B cell (primary cell): Measurements from ENCODE around the gene CHRNA4. TPM values are rescaled to one million over a fixed set of nuclear protein-coding genes. Genes with fewer than 3 reads are reported as not detected.

Experiments
- ATAC-seq: fragments of 200-7000 bp; cut with Tn5 transposase; one replicate; pipeline ENCODE4 v1.10.0; 2021; ENCODE audit warnings: low read depth, mild to moderate bottlenecking, moderate number of reproducible peaks, moderate library complexity
- CTCF ChIA-PET: fragments of 350-600 bp; sonication (Branson Sonifier 250); formaldehyde crosslinking; loops from one replicate; lab custom pipeline; 2021; ENCODE audit warnings: antibody characterized with exemption, inconsistent platforms; lab: Charles Lee
- POLR2A ChIA-PET: fragments of 350-600 bp; sonication (Branson Sonifier 250); formaldehyde crosslinking; loops from one replicate; lab custom pipeline; 2021; ENCODE audit warnings: antibody characterized with exemption; lab: Charles Lee
- DNase-seq: peaks from one replicate; pipeline ENCODE4 v3.0.0; 2013
- H2AFZ ChIP-seq: 2 replicates; pipeline ENCODE4 v1.6.1; 2012; ENCODE audit warnings: mild to moderate bottlenecking, low read depth, low read length; ENCODE audit not compliant: insufficient read depth, poor library complexity, severe bottlenecking
- H3K27ac ChIP-seq, 2 donors: 1 replicate in 1 of 2; 2 replicates in 1 of 2; pipeline ENCODE4 v1.5.1; 2012 to 2013; ENCODE audit warnings: low read length in 2 of 2, mild to moderate bottlenecking in 2 of 2, moderate library complexity in 1 of 2
- H3K27me3 ChIP-seq, 4 experiments: fragments of 200-600 bp in 1 of 4; sonication (generic) in 1 of 4; replicated peaks in 1 of 4; 1 replicate in 2 of 4; 2 replicates in 2 of 4; pipeline versions ENCODE4 v1.6.1 to v1.7.0; 2013 to 2016; ENCODE audit warnings: low read length in 3 of 4, mild to moderate bottlenecking in 2 of 4, mixed read lengths in 1 of 4, moderate library complexity in 1 of 4; ENCODE audit not compliant: insufficient read depth in 4 of 4, control insufficient read depth in 3 of 4; ENCODE audit errors: control extremely low read depth in 1 of 4
- H3K36me3 ChIP-seq, 2 experiments: replicated peaks in 1 of 2; 1 replicate in 1 of 2; 2 replicates in 1 of 2; pipeline versions ENCODE4 v1.6.1 to v1.7.1; 2013; ENCODE audit warnings: low read length in 1 of 2; ENCODE audit not compliant: insufficient read depth in 2 of 2, control insufficient read depth in 1 of 2; ENCODE audit errors: control extremely low read depth in 1 of 2, extremely low read depth in 1 of 2
- H3K4me1 ChIP-seq, 2 donors: fragments of 200-600 bp in 1 of 2; sonication (generic) in 1 of 2; 1 replicate in 1 of 2; 2 replicates in 1 of 2; pipeline versions ENCODE4 v1.5.1 to v1.6.1; 2013 to 2017; ENCODE audit warnings: low read length in 2 of 2; ENCODE audit not compliant: control insufficient read depth in 2 of 2, insufficient read depth in 2 of 2
- H3K4me2 ChIP-seq: replicated peaks from 2 replicates; pipeline ENCODE3; 2012; ENCODE audit warnings: mild to moderate bottlenecking, low read depth, low read length; ENCODE audit not compliant: poor library complexity, severe bottlenecking
- H3K4me3 ChIP-seq, 5 experiments: fragments of 200-600 bp in 1 of 5; sonication (generic) in 1 of 5; 1 replicate in 3 of 5; 2 replicates in 2 of 5; pipeline versions ENCODE4 v1.5.1 to v1.7.0; 2011 to 2016; ENCODE audit warnings: low read length in 4 of 5, mild to moderate bottlenecking in 4 of 5, low read depth in 2 of 5, control low read depth in 1 of 5, moderate library complexity in 1 of 5; ENCODE audit not compliant: insufficient read depth in 1 of 5; ENCODE audit errors: control extremely low read depth in 1 of 5, extremely low read depth in 1 of 5
- H3K79me2 ChIP-seq: fragments of 200-600 bp; sonication (generic); one replicate; pipeline ENCODE4 v1.6.0; 2016; ENCODE audit warnings: low read length; ENCODE audit not compliant: control insufficient read depth, insufficient read depth
- H3K9ac ChIP-seq: fragments of 200-600 bp; sonication (generic); 2 replicates; pipeline ENCODE4 v1.6.1; 2017; ENCODE audit warnings: mild to moderate bottlenecking, low read length, moderate library complexity
- H3K9me3 ChIP-seq, 3 donors: one replicate each; pipeline versions ENCODE4 v1.6.1 to v1.7.1; 2013; ENCODE audit warnings: low read length in 2 of 3; ENCODE audit not compliant: control insufficient read depth in 2 of 3, insufficient read depth in 1 of 3; ENCODE audit errors: control extremely low read depth in 1 of 3
- H4K20me1 ChIP-seq: 2 replicates; pipeline ENCODE4 v1.6.0; 2012; ENCODE audit warnings: mild to moderate bottlenecking, low read length; ENCODE audit not compliant: insufficient read depth, control insufficient read depth, poor library complexity, severe bottlenecking
- H3K27ac Mint-ChIP-seq: one replicate; pipeline ENCODE4 v1.8.0; 2021; ENCODE audit warnings: mixed read lengths
- H3K27me3 Mint-ChIP-seq: one replicate; pipeline ENCODE4 v1.8.0; 2021; ENCODE audit warnings: mixed read lengths
- H3K4me1 Mint-ChIP-seq: one replicate; pipeline ENCODE4 v1.8.0; 2021; ENCODE audit warnings: mixed read lengths
- H3K4me3 Mint-ChIP-seq: one replicate; pipeline ENCODE4 v1.8.0; 2021; ENCODE audit warnings: mixed read lengths
- H3K9me3 Mint-ChIP-seq: one replicate; pipeline ENCODE4 v1.8.0; 2022; ENCODE audit warnings: mixed read lengths; ENCODE audit not compliant: insufficient read depth
- EZH2 ChIP-seq: IDR thresholded peaks from 2 replicates; pipeline ENCODE4 v1.6.1; 2012; ENCODE audit warnings: borderline replicate concordance, low read depth, mild to moderate bottlenecking, moderate library complexity, low read length; ENCODE audit not compliant: insufficient read depth, poor library complexity, severe bottlenecking
- WGBS: methylation state at CpG from one replicate; pipeline ENCODE4 v1.1.5; 2013; ENCODE audit warnings: missing lambda C conversion rate; ENCODE audit not compliant: insufficient coverage; 5-methylcytosine and 5-hydroxymethylcytosine counted together
- intact Hi-C: fragments of 100-400 bp; cut with micrococcal nuclease; formaldehyde crosslinking; loops from one replicate; pipeline ENCODE4 v1.10.0; 2022
- polyA plus RNA-seq: library from polyadenylated mRNA; depleted of rRNA; stranded (reverse); fragments of >200 nt; gene quantifications from 2 replicates; pipeline ENCODE4 v1.2.3, GENCODE V29; 2012
- total RNA-seq, 2 donors: library from RNA; stranded (reverse); fragments of 120-200 nt in 1 of 2; gene quantifications; 1 replicate in 1 of 2; 2 replicates in 1 of 2; pipeline versions ENCODE4 v1.2.3 to v1.2.4, GENCODE V29; 2013 to 2022
- TF ChIP-seq, protein P1 (sequence below): fragments of 200-600 bp; IDR thresholded peaks from one replicate; pipeline ENCODE4 v1.8.0; 2022; ENCODE audit warnings: antibody characterized with exemption, mild to moderate bottlenecking

CHRNA4 gene
- total and polyA plus RNA-seq, 2 donors (not counting 1 experiment from before 2014, with no cell fraction given) = not detected

DNA sequence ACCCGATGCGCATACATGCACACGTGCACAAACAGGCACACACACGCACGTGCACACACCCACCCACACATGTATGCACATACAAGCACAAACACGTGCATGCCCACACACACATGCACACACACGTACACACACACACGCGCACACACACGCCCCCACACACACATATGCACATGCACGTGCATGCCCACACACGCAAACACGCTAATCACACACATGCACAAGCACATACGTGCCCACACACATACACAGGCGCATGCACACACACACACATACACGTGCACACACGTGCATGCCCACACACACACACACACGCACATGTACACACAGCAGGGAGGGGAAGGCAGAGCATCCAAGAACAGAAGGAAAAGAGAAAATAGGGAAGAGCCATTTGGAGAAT is 26.8 kb upstream of the CHRNA4 start:
- ChIA-PET POLR2A (no interaction called here), CTCF (no interaction called here)
- Mint-ChIP-seq H3K4me1 (no peaks in the 10 kb centered on the region), H3K4me3 (no peak overlapping the region), H3K27ac (no peak overlapping the region), H3K9me3 (peaks cover 8% of the 10 kb centered on the region), H3K27me3 (no peaks in the 10 kb centered on the region)
- Histone ChIP-seq H2AFZ (no peak overlapping the region), H3K27me3 (peaks cover 0 to 8% (median 0%) of the 10 kb centered on the region in 4 experiments), H3K9me3 (peaks cover 0 to 39% (median 16%) of the 10 kb centered on the region in 3 donors), H3K9ac (no peak overlapping the region), H3K4me1 (no peaks in the 10 kb centered on the region), H3K4me3 (no peak overlapping the region), H3K27ac (no peak overlapping the region), H3K79me2 (no peaks in the 10 kb centered on the region), H4K20me1 (no peaks in the 10 kb centered on the region), H3K4me2 (no peak overlapping the region), H3K36me3 (no peaks in the 10 kb centered on the region)
- DNase-seq (no peak), ATAC-seq (no peak)
- 99% methylated on average over 14 of the region's 18 CpGs for WGBS
- intact Hi-C loops = no loop called here
- TF ChIP-seq, protein P1, sequence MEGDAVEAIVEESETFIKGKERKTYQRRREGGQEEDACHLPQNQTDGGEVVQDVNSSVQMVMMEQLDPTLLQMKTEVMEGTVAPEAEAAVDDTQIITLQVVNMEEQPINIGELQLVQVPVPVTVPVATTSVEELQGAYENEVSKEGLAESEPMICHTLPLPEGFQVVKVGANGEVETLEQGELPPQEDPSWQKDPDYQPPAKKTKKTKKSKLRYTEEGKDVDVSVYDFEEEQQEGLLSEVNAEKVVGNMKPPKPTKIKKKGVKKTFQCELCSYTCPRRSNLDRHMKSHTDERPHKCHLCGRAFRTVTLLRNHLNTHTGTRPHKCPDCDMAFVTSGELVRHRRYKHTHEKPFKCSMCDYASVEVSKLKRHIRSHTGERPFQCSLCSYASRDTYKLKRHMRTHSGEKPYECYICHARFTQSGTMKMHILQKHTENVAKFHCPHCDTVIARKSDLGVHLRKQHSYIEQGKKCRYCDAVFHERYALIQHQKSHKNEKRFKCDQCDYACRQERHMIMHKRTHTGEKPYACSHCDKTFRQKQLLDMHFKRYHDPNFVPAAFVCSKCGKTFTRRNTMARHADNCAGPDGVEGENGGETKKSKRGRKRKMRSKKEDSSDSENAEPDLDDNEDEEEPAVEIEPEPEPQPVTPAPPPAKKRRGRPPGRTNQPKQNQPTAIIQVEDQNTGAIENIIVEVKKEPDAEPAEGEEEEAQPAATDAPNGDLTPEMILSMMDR = no peak
- no peak for TF ChIP-seq EZH2

DNA sequence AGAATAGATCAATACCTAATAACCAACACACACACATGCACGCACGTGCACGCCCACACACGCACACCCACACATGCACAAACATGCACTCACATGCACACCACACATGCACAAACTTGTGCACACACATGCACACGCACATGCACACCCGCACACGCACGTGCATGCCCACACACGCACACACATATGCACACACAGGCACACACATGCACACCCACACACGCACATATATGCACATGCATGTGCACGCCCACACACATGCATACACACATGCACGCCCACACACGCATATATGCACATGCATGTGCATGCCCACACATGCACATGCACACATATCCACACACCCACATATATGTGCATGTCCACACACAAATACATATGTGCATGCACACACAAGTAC is 26.2 kb upstream of the CHRNA4 start:
- no peak overlapping the region for H3K27ac ChIP-seq
- Mint-ChIP-seq H3K27ac (no peak overlapping the region), H3K9me3 (peaks cover 8% of the 10 kb centered on the region), H3K27me3 (no peaks in the 10 kb centered on the region), H3K4me3 (no peak overlapping the region), H3K4me1 (no peaks in the 10 kb centered on the region)
- H3K27me3 ChIP-seq = peaks cover 0 to 8% (median 0%) of the 10 kb centered on the region in 4 experiments
- H3K9ac ChIP-seq = no peak overlapping the region
- no peaks in the 10 kb centered on the region for H3K4me1 ChIP-seq
- ATAC-seq (no peak), DNase-seq (no peak)
- intact Hi-C loops = no loop called here
- ChIA-PET CTCF (no interaction called here), POLR2A (no interaction called here)
- H3K4me3 ChIP-seq = no peak overlapping the region
- peaks cover 0 to 42% (median 16%) of the 10 kb centered on the region in 3 donors for H3K9me3 ChIP-seq
- no peaks in the 10 kb centered on the region for H4K20me1 ChIP-seq
- H3K4me2 ChIP-seq = no peak overlapping the region
- no peak overlapping the region for H2AFZ ChIP-seq
- H3K79me2 ChIP-seq = no peaks in the 10 kb centered on the region
- H3K36me3 ChIP-seq = no peaks in the 10 kb centered on the region
- WGBS = 97% methylated on average over 13 of the region's 13 CpGs
- TF ChIP-seq, protein P1 = no peak
- no peak for TF ChIP-seq EZH2
